A673 (cell line): Measurements from ENCODE around the gene ATP1A1. TPM values are rescaled to one million over a fixed set of nuclear protein-coding genes. Genes with fewer than 3 reads are reported as not detected.

Experiments used
- BruUV-seq: library from RNA; stranded (reverse); fragments of 400-500 nt; replicated peaks from 2 replicates; lab custom pipeline; 2021; lab: Mats Ljungman, UMichigan
- CTCF ChIA-PET: fragments of 300-600 bp; sonication (Branson Sonifier 250); formaldehyde crosslinking; loops from one replicate; lab custom pipeline; 2022; ENCODE audit warnings: antibody characterized with exemption; lab: Charles Lee
- POLR2A ChIA-PET: fragments of 300-600 bp; sonication (Branson Sonifier 250); formaldehyde crosslinking; loops from one replicate; lab custom pipeline; 2022; ENCODE audit warnings: antibody characterized with exemption; ENCODE audit not compliant: low non-redundant PET; lab: Charles Lee
- DNase-seq: peaks from one replicate; pipeline ENCODE4 v3.0.0-alpha.2; 2015; ENCODE audit warnings: low spot score
- H3K27ac ChIP-seq: fragments of 200-600 bp; sonication (generic); 2 replicates; pipeline ENCODE4 v1.5.1; 2016; ENCODE audit warnings: mixed run types, low read depth, mild to moderate bottlenecking, mixed read lengths, antibody characterized with exemption, low read length; ENCODE audit not compliant: poor library complexity, severe bottlenecking
- H3K27me3 ChIP-seq: fragments of 200-600 bp; sonication (generic); replicated peaks from 2 replicates; pipeline ENCODE4 v1.6.1; 2017; ENCODE audit warnings: mixed run types, low read depth, mild to moderate bottlenecking, mixed read lengths, antibody characterized with exemption, low read length; ENCODE audit not compliant: insufficient read depth, poor library complexity
- H3K36me3 ChIP-seq: fragments of 200-600 bp; sonication (generic); 2 replicates; pipeline ENCODE4 v1.6.1; 2016; ENCODE audit warnings: mixed run types, mild to moderate bottlenecking, mixed read lengths, antibody characterized with exemption, low read length; ENCODE audit not compliant: insufficient read depth, poor library complexity, severe bottlenecking
- H3K4me1 ChIP-seq: fragments of 200-600 bp; sonication (generic); 2 replicates; pipeline ENCODE4 v1.6.1; 2017; ENCODE audit warnings: mixed run types, mild to moderate bottlenecking, mixed read lengths, antibody characterized with exemption, low read length; ENCODE audit not compliant: insufficient read depth, poor library complexity, severe bottlenecking
- H3K4me3 ChIP-seq: fragments of 200-600 bp; sonication (generic); 2 replicates; pipeline ENCODE4 v1.5.1; 2016; ENCODE audit warnings: low read depth, mixed run types, mild to moderate bottlenecking, mixed read lengths, low read length; ENCODE audit not compliant: poor library complexity, severe bottlenecking
- H3K9me3 ChIP-seq: fragments of 200-600 bp; sonication (generic); 2 replicates; pipeline ENCODE4 v1.6.1; 2016; ENCODE audit warnings: mixed run types, low read depth, mild to moderate bottlenecking, mixed read lengths, antibody characterized with exemption, low read length; ENCODE audit not compliant: poor library complexity, severe bottlenecking
- EZH2 ChIP-seq: fragments of 200-600 bp; sonication (generic); IDR thresholded peaks from 2 replicates; pipeline ENCODE4 v1.6.1; 2017; ENCODE audit warnings: borderline replicate concordance, low read depth, mild to moderate bottlenecking, mixed read lengths, antibody characterized with exemption, low read length; ENCODE audit not compliant: poor library complexity, severe bottlenecking
- intact Hi-C: fragments of 100-400 bp; cut with micrococcal nuclease; formaldehyde crosslinking; loops from one replicate; pipeline ENCODE4 v1.10.0; 2022; ENCODE audit not compliant: unreplicated experiment
- total RNA-seq: library from RNA; stranded (reverse); gene quantifications from 2 replicates; pipeline ENCODE4 v1.2.3, GENCODE V29; 2021
- TF ChIP-seq, protein P1 (sequence below): fragments of 300-800, 200-600 bp; sonication (generic); conservative IDR thresholded peaks from 2 replicates; pipeline ENCODE4 v1.5.1; 2017; ENCODE audit warnings: low read depth, mild to moderate bottlenecking, antibody characterized with exemption, low read length, moderate library complexity, mixed read lengths

The ATP1A1 gene
- total RNA-seq, 1 experiment from 2014 or later: 1,420 TPM

- H3K36me3 ChIP-seq: no peaks in the 10 kb centered on the region
- H3K27me3 ChIP-seq: no peaks in the 10 kb centered on the region
- H3K4me3 ChIP-seq: no peak overlapping the region
- no peaks in the 10 kb centered on the region for H3K9me3 ChIP-seq
- no peak overlapping the region for H3K27ac ChIP-seq
- peaks cover 11% of the 10 kb centered on the region for H3K4me1 ChIP-seq
- BruUV-seq: no TSS peak
- ChIA-PET CTCF (no interaction called here), POLR2A (no interaction called here)
- no peak for DNase-seq
- TF ChIP-seq, protein P1, sequence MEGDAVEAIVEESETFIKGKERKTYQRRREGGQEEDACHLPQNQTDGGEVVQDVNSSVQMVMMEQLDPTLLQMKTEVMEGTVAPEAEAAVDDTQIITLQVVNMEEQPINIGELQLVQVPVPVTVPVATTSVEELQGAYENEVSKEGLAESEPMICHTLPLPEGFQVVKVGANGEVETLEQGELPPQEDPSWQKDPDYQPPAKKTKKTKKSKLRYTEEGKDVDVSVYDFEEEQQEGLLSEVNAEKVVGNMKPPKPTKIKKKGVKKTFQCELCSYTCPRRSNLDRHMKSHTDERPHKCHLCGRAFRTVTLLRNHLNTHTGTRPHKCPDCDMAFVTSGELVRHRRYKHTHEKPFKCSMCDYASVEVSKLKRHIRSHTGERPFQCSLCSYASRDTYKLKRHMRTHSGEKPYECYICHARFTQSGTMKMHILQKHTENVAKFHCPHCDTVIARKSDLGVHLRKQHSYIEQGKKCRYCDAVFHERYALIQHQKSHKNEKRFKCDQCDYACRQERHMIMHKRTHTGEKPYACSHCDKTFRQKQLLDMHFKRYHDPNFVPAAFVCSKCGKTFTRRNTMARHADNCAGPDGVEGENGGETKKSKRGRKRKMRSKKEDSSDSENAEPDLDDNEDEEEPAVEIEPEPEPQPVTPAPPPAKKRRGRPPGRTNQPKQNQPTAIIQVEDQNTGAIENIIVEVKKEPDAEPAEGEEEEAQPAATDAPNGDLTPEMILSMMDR: no peak
- no peak for TF ChIP-seq EZH2
- intact Hi-C loops: no loop called here
Observed at GRCh38 chr1:116335850-116336624, 37.0 kb upstream of the ATP1A1 start.

- peaks cover 11% of the 10 kb centered on the region for H3K4me1 ChIP-seq
- no peaks in the 10 kb centered on the region for H3K36me3 ChIP-seq
- POLR2A ChIA-PET: no interaction called here
- no peaks in the 10 kb centered on the region for H3K9me3 ChIP-seq
- H3K27me3 ChIP-seq: no peaks in the 10 kb centered on the region
- intact Hi-C loops: no loop called here
- no peak overlapping the region for H3K4me3 ChIP-seq
- DNase-seq: no peak
- no peak for TF ChIP-seq EZH2
- TF ChIP-seq, protein P1: no peak
- BruUV-seq: no TSS peak
- CTCF ChIA-PET: no interaction called here
- no peak overlapping the region for H3K27ac ChIP-seq
Observed at GRCh38 chr1:116337398-116337797, 35.6 kb upstream of the ATP1A1 start.

- ChIA-PET CTCF (no interaction called here), POLR2A (no interaction called here)
- peaks cover 11% of the 10 kb centered on the region for H3K4me1 ChIP-seq
- no peak overlapping the region for H3K27ac ChIP-seq
- DNase-seq: no peak
- no peak overlapping the region for H3K4me3 ChIP-seq
- BruUV-seq: no TSS peak
- H3K9me3 ChIP-seq: no peaks in the 10 kb centered on the region
- intact Hi-C loops: no loop called here
- TF ChIP-seq, protein P1: no peak
- TF ChIP-seq EZH2: no peak
- H3K27me3 ChIP-seq: no peaks in the 10 kb centered on the region
- no peaks in the 10 kb centered on the region for H3K36me3 ChIP-seq
Observed at GRCh38 chr1:116338400-116338799, 34.6 kb upstream of the ATP1A1 start.
